Peyer's patch (tissue), 4 donors: ENCODE data around the gene LRRC56.

Experiments
- CTCF ChIP-seq, 6 experiments: fragments of 450-650 bp in 4 of 6; fragments of 200-600 bp in 2 of 6; sonication (generic) in 1 of 6; IDR thresholded peaks; one replicate each; pipeline ENCODE4 v1.5.1; 2017 to 2019; ENCODE audit warnings: antibody characterized with exemption in 6 of 6, mild to moderate bottlenecking in 3 of 6, moderate library complexity in 1 of 6
- POLR2A ChIP-seq, 2 donors: fragments of 450-650 bp; IDR thresholded peaks; one replicate each; pipeline ENCODE4 v1.5.1; 2017; ENCODE audit warnings: antibody characterized with exemption in 2 of 2, mild to moderate bottlenecking in 2 of 2, moderate library complexity in 2 of 2

GRCh38 chr11:548700-549603, 11.6 kb downstream of the LRRC56 start:
- TF ChIP-seq CTCF (IDR thresholded peaks at IDR 0.05) (no peak), POLR2A (IDR thresholded peaks at IDR 0.05) (no peak)
